Stimulated activated CD4-positive, alpha-beta T cell treated with anti-CD3 and anti-CD28 coated beads, Interleukin-12 subunit alpha, Interleukin-12 subunit beta, amount 100 ng/mL, for 4 hours (primary cell): ENCODE data around the gene SMYD3.

Experiments used
- DNase-seq: peaks from one replicate; pipeline ENCODE4 v3.0.0-alpha.2; 2020

SMYD3 gene

GRCh38 chr1:246460406-246460805 is 46.7 kb downstream of the SMYD3 start:
- DNase-seq = no peak

DNA sequence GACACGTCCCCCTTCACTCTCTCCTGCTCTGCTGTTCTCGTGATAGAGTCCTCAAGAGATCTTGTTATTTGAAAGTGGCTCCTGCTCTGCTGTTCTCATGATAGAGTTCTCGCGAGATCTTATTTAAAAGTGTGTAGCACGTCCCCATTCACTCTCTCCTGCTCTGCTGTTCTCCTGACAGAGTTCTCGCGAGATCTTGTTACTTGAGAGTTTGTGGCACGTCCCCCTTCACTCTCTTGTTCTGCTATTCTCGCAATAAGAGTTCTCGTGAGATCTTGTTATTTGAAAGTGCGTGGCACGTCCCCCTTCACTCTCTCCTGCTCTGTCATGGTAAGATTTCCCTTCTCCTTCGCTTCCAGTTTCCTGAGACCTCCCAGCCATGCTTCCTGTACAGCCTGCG is 47.9 kb downstream of the SMYD3 start:
- DNase-seq = no peak

DNA sequence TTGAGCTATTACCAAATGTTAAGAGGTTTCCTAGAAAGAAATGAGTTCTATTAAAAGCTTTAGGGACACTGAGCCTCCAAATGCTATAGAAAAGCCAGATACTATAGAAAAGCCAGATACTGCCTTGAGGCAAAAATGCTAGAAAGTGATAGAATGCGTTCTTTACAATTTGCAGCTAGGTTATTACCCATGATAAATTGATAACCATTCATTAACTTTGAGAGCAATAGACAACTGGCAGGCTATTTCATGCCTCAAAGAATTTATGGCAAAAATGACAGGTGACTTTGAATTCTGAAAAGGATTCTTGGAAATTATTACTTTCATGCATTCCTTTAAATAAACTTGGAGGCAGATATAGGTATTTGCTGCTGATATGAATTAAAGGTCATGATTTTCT is 51.6 kb downstream of the SMYD3 start:
- no peak for DNase-seq

DNA sequence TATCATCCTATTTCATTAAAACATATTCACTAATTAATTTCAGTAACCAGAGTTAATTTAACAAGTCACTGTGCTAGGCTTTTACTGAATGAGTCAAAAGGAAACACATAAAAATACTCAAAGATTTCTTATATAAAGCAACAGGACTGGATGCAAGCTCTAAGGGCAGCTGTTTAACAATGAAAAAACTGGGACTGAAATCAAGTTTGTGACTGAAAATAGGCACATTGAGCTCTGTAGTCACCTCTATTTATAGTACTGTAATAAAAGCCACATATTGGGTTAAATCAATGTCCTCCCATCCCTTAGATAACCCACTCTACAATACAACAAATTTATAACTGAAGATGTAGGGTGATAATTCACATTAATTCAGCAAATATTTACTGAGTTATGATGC is 52.4 kb downstream of the SMYD3 start:
- DNase-seq = no peak

DNA sequence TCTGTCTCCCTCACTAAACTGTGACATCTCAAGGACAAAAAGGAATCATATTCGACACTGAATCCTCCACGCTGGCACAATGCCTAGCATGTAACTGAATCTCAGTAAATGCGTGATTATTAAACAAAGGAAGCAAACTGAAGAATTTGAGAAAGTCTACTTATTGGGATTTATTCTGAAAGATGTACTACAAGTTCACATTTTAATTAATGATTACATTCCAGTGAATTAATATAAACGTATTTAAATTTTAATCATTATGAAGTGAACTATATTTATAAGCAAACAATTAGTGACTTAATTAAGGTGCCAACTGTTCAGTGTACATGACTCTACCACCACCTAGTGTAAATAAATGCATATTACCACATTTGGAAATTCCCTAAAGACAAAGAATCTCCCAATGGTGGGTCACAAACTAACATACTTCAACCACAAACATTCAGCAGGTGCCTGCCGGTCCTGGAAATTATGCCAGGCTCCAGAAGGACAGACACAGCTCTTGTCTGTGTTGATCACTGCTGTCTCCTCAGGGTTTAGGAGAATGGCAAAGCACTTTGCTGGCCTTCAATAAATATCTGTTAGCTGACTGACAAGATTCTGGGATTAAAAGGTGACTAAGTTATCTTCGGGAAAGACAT is 56.3 kb downstream of the SMYD3 start:
- DNase-seq = no peak

DNA sequence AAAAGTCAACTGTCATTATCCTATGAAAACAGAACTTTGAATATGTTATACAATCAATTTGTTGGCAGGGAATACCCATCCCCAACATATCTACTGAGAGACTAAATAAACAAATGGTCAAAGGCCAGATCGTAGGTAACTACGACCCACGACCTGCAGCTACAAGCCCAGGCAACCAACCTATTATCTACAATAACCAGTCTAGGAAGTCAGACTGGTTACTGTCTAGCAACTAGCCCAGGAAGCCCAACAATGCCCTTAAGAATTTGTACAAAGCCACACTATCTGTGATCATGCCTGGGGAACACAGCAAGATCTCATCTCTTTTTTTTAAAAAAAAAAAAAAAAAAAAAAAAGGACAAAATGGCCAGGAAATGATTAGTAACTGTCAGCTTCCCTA is 58.7 kb downstream of the SMYD3 start:
- no peak for DNase-seq

GRCh38 chr1:246447501-246447900 is 59.6 kb downstream of the SMYD3 start:
- no peak for DNase-seq

DNA sequence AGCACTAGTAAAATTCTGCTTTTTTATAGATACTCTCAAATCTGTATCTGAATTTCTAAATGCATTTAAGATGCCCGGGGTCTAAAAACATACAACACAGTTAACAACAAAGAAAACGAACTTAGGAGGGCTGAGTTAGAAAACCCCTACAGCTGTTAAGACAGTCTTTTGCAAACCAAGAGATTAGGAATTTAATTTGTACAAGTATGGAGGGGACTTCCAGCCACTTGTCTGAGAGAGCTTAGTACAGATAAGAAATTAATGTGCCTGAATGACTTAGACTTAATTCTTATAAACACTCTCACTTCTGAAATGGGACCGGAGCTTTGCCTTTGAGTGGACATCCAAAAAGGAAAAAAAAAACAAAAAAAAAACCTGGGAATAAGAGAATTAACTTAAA is 61.6 kb downstream of the SMYD3 start:
- DNase-seq = no peak

DNA sequence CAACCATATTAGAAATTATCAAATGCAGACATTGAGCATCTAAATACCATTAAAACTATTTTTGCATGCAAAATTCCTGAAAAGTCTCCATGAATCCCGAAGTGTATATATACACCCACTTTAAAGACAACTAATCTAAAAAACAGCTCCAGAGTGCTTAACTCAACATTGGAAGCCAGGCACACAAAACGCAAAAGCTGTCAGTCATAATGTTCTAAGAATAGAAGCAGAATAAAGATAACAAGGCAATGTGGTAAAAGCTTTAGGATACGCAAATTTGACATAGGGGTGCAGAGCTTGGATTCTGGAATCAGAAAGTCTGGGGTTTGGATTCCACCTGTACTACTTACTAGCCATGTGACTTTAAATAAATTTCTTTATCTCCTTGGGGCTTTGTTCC is 62.5 kb downstream of the SMYD3 start:
- no peak for DNase-seq

DNA sequence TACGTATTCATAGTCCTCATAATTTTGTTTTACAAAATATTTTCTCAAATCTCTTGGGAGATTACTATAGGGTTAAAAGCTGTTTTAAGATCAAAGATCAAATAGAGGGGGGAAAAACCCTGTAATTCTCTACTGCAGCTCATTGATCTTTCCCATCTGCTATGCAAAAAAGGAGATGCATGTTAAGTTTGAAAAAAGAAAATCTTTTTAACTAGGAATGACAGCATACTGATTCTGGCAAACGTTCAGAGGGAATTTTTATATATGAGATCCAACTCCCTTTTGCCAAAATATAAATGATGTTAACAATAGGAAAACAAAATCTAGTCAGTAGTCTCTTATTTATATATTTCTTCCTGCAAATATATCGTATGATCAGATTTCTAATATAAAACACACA is 69.1 kb downstream of the SMYD3 start:
- no peak for DNase-seq

- no peak for DNase-seq
These were observed 71.5 kb downstream of the SMYD3 start for GRCh38 chr1:246435421-246436041.

GRCh38 chr1:246434335-246434734 is 72.7 kb downstream of the SMYD3 start:
- no peak for DNase-seq

DNA sequence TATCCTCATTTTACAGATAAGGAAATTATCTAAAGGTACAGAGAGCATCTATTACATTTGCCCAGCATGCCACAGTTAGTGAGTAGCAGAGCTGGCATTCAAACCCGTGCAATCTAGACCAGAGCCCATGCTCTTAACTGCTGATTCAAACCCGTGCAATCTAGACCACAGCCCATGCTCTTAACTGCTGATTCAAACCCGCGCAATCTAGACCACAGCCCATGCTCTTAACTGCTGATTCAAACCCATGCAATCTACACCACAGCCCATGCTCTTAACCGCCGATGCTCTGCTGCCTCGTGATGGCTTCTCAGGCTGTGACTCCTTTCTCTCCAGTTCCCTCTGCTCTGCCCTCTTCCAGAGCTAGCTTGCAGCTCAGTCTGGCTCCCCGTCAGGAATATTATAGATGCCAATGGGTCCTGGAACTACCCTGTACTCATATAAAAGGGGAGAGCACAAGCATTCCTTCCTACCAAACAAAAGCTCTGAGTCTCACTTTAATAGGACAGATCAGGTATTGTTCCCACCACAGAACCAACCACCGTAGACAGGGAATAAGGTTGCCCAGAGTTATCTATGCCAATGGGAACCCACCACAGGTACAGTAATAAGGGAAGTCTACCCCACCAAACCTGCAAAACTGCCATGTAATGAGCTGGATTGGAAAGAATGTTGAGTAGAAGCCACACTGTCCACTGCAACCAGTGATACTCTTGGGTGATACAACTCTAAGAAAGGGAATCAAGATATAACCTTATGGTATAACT is 78.4 kb downstream of the SMYD3 start:
- DNase-seq = no peak

- no peak for DNase-seq
These were observed 79.5 kb downstream of the SMYD3 start for GRCh38 chr1:246427611-246428010.

- DNase-seq = no peak
These were observed 81.2 kb downstream of the SMYD3 start for GRCh38 chr1:246425895-246426294.

- DNase-seq = no peak
These were observed 81.8 kb downstream of the SMYD3 start for GRCh38 chr1:246425139-246425794.

- DNase-seq = no peak
These were observed 86.8 kb downstream of the SMYD3 start for GRCh38 chr1:246420300-246420699.

DNA sequence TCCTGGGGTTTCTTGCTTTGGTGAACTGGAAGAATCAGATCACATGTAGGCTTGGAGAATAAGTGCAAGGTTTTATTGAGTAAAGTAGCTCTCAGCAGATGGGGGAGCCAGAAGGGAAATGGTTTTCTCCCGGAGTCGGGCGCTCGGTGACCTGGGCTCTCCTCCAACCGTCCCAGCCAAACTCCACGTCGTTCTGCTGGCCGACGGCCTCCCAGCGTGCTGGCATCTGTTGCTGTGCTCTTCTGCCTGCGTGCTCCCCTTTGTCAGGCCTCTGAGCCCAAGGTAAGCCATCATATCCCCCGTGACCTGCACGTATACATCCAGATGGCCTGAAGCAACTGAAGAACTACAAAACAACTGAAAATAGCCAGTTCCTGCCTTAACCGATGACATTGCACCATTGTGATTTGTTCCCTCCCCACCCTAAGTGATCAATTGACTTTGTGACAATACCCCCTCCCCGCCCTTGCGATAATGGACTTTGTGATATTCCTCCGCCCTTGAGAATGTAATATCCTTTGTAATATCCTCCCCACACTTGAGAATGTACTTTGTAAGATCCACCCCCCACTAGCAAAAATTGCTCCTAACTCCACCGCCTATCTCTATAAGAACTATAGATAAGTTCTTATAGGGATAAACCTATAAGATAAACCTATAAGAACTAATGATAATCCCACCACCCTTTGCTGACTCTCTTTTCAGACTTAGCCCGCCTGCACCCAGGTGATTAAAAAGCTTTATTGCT is 88.3 kb downstream of the SMYD3 start:
- DNase-seq = no peak

- DNase-seq = no peak
These were observed 89.1 kb downstream of the SMYD3 start for GRCh38 chr1:246417813-246418564.

DNA sequence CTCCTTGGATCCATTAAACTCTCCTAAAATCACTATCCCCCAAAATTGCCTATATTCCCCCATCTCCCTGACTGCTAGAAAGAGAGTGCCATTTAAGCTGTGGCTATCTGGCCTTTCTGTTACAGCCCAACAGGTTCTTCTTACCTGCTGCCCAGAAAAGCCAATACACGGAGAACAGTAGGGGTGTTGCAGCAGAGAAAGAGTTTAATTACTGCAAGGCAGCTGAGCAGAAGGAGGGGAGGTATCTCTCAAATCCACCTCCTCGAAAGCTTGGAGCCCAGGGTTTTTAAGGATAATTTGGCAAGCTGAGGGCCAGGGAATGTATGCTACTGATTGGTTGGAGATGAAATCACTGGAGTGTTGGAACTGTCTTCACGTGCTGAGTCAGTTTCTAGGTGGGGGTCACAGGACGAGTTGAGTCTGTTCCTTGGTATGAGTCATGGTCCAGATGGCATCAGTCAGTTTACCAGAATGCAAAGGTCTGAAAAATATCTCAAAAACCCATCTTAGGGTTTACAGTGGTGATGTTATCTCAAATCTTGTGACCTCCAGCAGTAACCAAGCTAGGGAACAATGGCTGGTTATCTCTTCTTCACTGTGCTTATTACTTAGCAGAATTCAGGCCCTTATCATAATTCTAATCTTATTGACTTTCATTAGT is 89.8 kb downstream of the SMYD3 start:
- DNase-seq = no peak

- no peak for DNase-seq
These were observed 90.8 kb downstream of the SMYD3 start for GRCh38 chr1:246416261-246416660.

- DNase-seq = no peak
These were observed 92.1 kb downstream of the SMYD3 start for GRCh38 chr1:246415028-246415427.
